ENCODE data around the gene SAMD10.
"Not testable (repeated sequence)": the region's sequence is repeated elsewhere in the genome, so short reads cannot be mapped to it uniquely, and the experiment has no call there.

The SAMD10 gene

GRCh38 chr20:63976980-63977738, 2.3 kb downstream of the SAMD10 start:
- Histone ChIP-seq H3K9me2 (replicated peaks; ENCODE audit: low read depth, low read length) (no peaks in the 10 kb centered on the region), H3K4me3 (ENCODE audit: low read length, poor library complexity, severe bottlenecking) (peak overlapping the region; percentile 90), H3K79me2 (ENCODE audit: insufficient read depth, low read length) (peaks cover 18% of the 10 kb centered on the region), H3K4me2 (ENCODE audit: low read depth, low read length, poor library complexity, severe bottlenecking) (peak overlapping the region; percentile 92), H3K9me3 (ENCODE audit: insufficient read depth, low read depth, low read length) (no peaks in the 10 kb centered on the region), H3K36me3 (ENCODE audit: insufficient read depth, low read length) (no peaks in the 10 kb centered on the region), H3K9ac (ENCODE audit: low read depth, low read length, poor library complexity, severe bottlenecking) (no peak overlapping the region), H3F3A (ENCODE audit: low read depth) (0 out of 2 replicates have a peak, but pooled peaks cover 7% of the 10 kb centered on the region), H2AFZ (ENCODE audit: low read length) (no peak overlapping the region), H4K20me1 (ENCODE audit: insufficient read depth, low read length, poor library complexity, severe bottlenecking) (peaks cover 4% of the 10 kb centered on the region), H3K27me3 (ENCODE audit: insufficient read depth, low read length, poor library complexity, severe bottlenecking) (no peaks in the 10 kb centered on the region), H3K4me1 (ENCODE audit: insufficient read depth, low read length, poor library complexity, severe bottlenecking) (peaks cover 33% of the 10 kb centered on the region)
- no peak for TF ChIP-seq EZH2phosphoT487 (IDR thresholded peaks at IDR 0.05; ENCODE audit: borderline replicate concordance)

GRCh38 chr20:63976511-63976910, 2.9 kb downstream of the SAMD10 start:
- H3K9me2 ChIP-seq (replicated peaks; ENCODE audit: low read depth, low read length); H3F3A ChIP-seq (ENCODE audit: low read depth); H3K9me3 ChIP-seq (ENCODE audit: insufficient read depth, low read depth, low read length); H3K4me3 ChIP-seq (ENCODE audit: low read length, poor library complexity, severe bottlenecking); H3K9ac ChIP-seq (ENCODE audit: low read depth, low read length, poor library complexity, severe bottlenecking); H4K20me1 ChIP-seq (ENCODE audit: insufficient read depth, low read length, poor library complexity, severe bottlenecking); H2AFZ ChIP-seq (ENCODE audit: low read length); H3K4me2 ChIP-seq (ENCODE audit: low read depth, low read length, poor library complexity, severe bottlenecking); H3K27me3 ChIP-seq (ENCODE audit: insufficient read depth, low read length, poor library complexity, severe bottlenecking); H3K36me3 ChIP-seq (ENCODE audit: insufficient read depth, low read length): not testable (repeated sequence)
- H3K4me1 ChIP-seq (ENCODE audit: insufficient read depth, low read length, poor library complexity, severe bottlenecking) = peaks cover 30% of the 10 kb centered on the region
- H3K79me2 ChIP-seq (ENCODE audit: insufficient read depth, low read length) = peaks cover 12% of the 10 kb centered on the region; the same call in 1 of the 2 replicates

GRCh38 chr20:63974402-63975200, 4.8 kb downstream of the SAMD10 start:
- no peaks in the 10 kb centered on the region for H3K27me3 ChIP-seq (ENCODE audit: insufficient read depth, low read length, poor library complexity, severe bottlenecking)
- H3K4me2 ChIP-seq (ENCODE audit: low read depth, low read length, poor library complexity, severe bottlenecking) = no peak overlapping the region
- H3K9me3 ChIP-seq (ENCODE audit: insufficient read depth, low read depth, low read length) = no peaks in the 10 kb centered on the region
- H3K9ac ChIP-seq (ENCODE audit: low read depth, low read length, poor library complexity, severe bottlenecking) = no peak overlapping the region
- TF ChIP-seq EZH2phosphoT487 (IDR thresholded peaks at IDR 0.05; ENCODE audit: borderline replicate concordance) (no peak), CTCF (conservative IDR thresholded peaks at IDR 0.05; ENCODE audit: low read length) (no peak)
- no peaks in the 10 kb centered on the region for H3K9me2 ChIP-seq (replicated peaks; ENCODE audit: low read depth, low read length)
- no peaks in the 10 kb centered on the region for H3F3A ChIP-seq (ENCODE audit: low read depth)
- H2AFZ ChIP-seq (ENCODE audit: low read length) = no peak overlapping the region
- H4K20me1 ChIP-seq (ENCODE audit: insufficient read depth, low read length, poor library complexity, severe bottlenecking) = no peaks in the 10 kb centered on the region
- H3K4me1 ChIP-seq (ENCODE audit: insufficient read depth, low read length, poor library complexity, severe bottlenecking) = peaks cover 24% of the 10 kb centered on the region
- 0 out of 2 replicates have a peak, but pooled peaks cover 6% of the 10 kb centered on the region for H3K79me2 ChIP-seq (ENCODE audit: insufficient read depth, low read length)
- H3K36me3 ChIP-seq (ENCODE audit: insufficient read depth, low read length) = no peaks in the 10 kb centered on the region
- no peak overlapping the region for H3K4me3 ChIP-seq (ENCODE audit: low read length, poor library complexity, severe bottlenecking)

GRCh38 chr20:63973636-63974401, 5.6 kb downstream of the SAMD10 start:
- TF ChIP-seq CTCF (conservative IDR thresholded peaks at IDR 0.05; ENCODE audit: low read length) (peak; percentile 95), EZH2phosphoT487 (IDR thresholded peaks at IDR 0.05; ENCODE audit: borderline replicate concordance) (no peak)
- Histone ChIP-seq H3K79me2 (ENCODE audit: insufficient read depth, low read length) (peaks cover 11% of the 10 kb centered on the region; the same call in 1 of the 2 replicates), H3K9me2 (replicated peaks; ENCODE audit: low read depth, low read length) (no peaks in the 10 kb centered on the region), H3K9ac (ENCODE audit: low read depth, low read length, poor library complexity, severe bottlenecking) (no peak overlapping the region), H3K9me3 (ENCODE audit: insufficient read depth, low read depth, low read length) (no peaks in the 10 kb centered on the region), H2AFZ (ENCODE audit: low read length) (no peak overlapping the region), H3K4me3 (ENCODE audit: low read length, poor library complexity, severe bottlenecking) (no peak overlapping the region), H3K27me3 (ENCODE audit: insufficient read depth, low read length, poor library complexity, severe bottlenecking) (no peaks in the 10 kb centered on the region), H3K4me1 (ENCODE audit: insufficient read depth, low read length, poor library complexity, severe bottlenecking) (peaks cover 27% of the 10 kb centered on the region), H3F3A (ENCODE audit: low read depth) (no peaks in the 10 kb centered on the region), H4K20me1 (ENCODE audit: insufficient read depth, low read length, poor library complexity, severe bottlenecking) (no peaks in the 10 kb centered on the region), H3K36me3 (ENCODE audit: insufficient read depth, low read length) (no peaks in the 10 kb centered on the region), H3K4me2 (ENCODE audit: low read depth, low read length, poor library complexity, severe bottlenecking) (no peak overlapping the region)

Data from Loucy (cell line).